ENCODE data around the gene SPDEF.

DNA sequence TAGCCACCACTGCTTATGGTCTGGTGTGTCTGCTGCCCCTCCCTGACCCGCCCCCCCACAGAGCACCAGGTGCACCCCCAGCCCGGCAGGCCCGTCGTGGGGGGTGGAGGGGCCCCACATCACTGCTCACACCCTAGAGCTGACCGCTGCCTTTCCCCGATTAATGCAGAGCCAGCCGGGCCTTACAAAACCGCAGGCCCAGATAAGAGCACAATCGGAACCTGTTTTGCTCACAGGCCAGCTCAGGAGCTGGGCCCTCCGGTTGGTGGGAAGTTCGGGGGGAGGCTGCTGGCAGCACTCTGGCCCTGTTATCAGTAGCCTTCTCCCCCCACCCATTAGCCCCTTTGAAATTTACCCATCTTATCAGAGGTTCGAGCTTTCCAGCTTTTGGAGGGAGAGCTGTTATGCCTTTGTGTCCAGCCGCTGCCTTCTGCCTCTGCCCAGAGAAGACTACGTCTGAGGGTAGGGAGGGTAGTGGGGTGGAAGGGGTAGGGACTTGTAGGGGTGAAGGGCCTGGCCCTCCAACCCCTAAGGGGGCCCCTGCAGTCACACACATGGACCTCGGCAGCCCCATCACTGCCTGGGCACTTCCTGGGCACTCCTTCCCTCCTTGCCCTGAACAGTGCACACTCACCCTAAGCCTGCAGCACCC, 6.9 kb upstream of the SPDEF start:
- TF ChIP-seq, protein P1, sequence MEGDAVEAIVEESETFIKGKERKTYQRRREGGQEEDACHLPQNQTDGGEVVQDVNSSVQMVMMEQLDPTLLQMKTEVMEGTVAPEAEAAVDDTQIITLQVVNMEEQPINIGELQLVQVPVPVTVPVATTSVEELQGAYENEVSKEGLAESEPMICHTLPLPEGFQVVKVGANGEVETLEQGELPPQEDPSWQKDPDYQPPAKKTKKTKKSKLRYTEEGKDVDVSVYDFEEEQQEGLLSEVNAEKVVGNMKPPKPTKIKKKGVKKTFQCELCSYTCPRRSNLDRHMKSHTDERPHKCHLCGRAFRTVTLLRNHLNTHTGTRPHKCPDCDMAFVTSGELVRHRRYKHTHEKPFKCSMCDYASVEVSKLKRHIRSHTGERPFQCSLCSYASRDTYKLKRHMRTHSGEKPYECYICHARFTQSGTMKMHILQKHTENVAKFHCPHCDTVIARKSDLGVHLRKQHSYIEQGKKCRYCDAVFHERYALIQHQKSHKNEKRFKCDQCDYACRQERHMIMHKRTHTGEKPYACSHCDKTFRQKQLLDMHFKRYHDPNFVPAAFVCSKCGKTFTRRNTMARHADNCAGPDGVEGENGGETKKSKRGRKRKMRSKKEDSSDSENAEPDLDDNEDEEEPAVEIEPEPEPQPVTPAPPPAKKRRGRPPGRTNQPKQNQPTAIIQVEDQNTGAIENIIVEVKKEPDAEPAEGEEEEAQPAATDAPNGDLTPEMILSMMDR (IDR thresholded peaks at IDR 0.05), result no peak
- TF ChIP-seq EZH2 (IDR thresholded peaks at IDR 0.05; ENCODE audit: borderline replicate concordance, insufficient read depth, low read depth, low read length, poor library complexity, severe bottlenecking), result no peak

All from B cell (primary cell).